Right lobe of liver (tissue), 4 donors: ENCODE results near the gene MAP3K10.

Experiments used
- POLR2A ChIP-seq: fragments of 450-650 bp; IDR thresholded peaks from one replicate; pipeline ENCODE4 v1.6.1; 2017; ENCODE audit warnings: antibody characterized with exemption, mild to moderate bottlenecking
- TF ChIP-seq, protein P1 (sequence below), 4 donors: fragments of 200-600 bp in 3 of 4; fragments of 450-650 bp in 1 of 4; IDR thresholded peaks; one replicate each; pipeline versions ENCODE4 v1.5.1 to v1.8.0; 2016 to 2022; ENCODE audit warnings: antibody characterized with exemption in 4 of 4, mild to moderate bottlenecking in 2 of 4
- donor health status: DM: no; HTN: no; CAD: no.
- donor health status: DM: no; HTN: no; CAD: no.
- donor health status: DM: no; HTN: yes; CAD: no.

DNA sequence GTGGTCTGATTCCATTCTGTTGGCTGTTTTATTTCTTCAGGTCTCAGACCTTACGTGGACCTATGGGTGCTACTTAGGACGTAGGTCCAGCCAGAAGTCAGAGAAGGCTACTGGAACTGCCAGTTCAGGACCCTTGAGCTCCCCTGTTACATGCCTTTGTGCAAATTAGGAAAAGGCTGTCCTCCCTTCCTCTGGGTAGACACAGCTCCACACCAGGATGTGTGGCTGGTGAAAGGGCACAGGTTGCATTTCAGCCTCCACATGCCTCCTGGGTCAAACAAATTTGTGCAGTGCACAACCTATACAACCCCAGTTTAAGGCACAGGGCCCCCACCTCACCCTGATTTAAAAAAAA lies 43.9 kb upstream of the MAP3K10 start:
- TF ChIP-seq, protein P1, sequence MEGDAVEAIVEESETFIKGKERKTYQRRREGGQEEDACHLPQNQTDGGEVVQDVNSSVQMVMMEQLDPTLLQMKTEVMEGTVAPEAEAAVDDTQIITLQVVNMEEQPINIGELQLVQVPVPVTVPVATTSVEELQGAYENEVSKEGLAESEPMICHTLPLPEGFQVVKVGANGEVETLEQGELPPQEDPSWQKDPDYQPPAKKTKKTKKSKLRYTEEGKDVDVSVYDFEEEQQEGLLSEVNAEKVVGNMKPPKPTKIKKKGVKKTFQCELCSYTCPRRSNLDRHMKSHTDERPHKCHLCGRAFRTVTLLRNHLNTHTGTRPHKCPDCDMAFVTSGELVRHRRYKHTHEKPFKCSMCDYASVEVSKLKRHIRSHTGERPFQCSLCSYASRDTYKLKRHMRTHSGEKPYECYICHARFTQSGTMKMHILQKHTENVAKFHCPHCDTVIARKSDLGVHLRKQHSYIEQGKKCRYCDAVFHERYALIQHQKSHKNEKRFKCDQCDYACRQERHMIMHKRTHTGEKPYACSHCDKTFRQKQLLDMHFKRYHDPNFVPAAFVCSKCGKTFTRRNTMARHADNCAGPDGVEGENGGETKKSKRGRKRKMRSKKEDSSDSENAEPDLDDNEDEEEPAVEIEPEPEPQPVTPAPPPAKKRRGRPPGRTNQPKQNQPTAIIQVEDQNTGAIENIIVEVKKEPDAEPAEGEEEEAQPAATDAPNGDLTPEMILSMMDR (IDR thresholded peaks at IDR 0.05): no peak
- TF ChIP-seq POLR2A: no peak
